Transverse colon (tissue), 4 donors: ENCODE data around the gene DYNC1I1.

Experiments used
- CTCF ChIP-seq, 5 experiments: fragments of 200-600 bp in 3 of 5; fragments of 450-650 bp in 2 of 5; sonication (generic) in 3 of 5; IDR thresholded peaks; 1 replicate in 2 of 5; 2 replicates in 3 of 5; pipeline ENCODE4 v1.5.1; 2016 to 2017; ENCODE audit warnings: antibody characterized with exemption in 5 of 5, inconsistent platforms in 3 of 5, mild to moderate bottlenecking in 2 of 5, moderate library complexity in 1 of 5
- EP300 ChIP-seq: sonication (generic); formaldehyde crosslinking; IDR thresholded peaks from one replicate; pipeline ENCODE4 v1.6.1; 2017; ENCODE audit warnings: antibody characterized with exemption, low read depth
- POLR2A ChIP-seq: fragments of 450-650 bp; IDR thresholded peaks from one replicate; pipeline ENCODE4 v1.6.1; 2016; ENCODE audit warnings: antibody characterized with exemption, mild to moderate bottlenecking, moderate library complexity
- POLR2AphosphoS5 ChIP-seq, 3 donors: sonication (generic); formaldehyde crosslinking; IDR thresholded peaks; one replicate each; pipeline ENCODE4 v1.6.1; 2016; ENCODE audit warnings: antibody characterized with exemption in 3 of 3

- TF ChIP-seq POLR2A (no peak), CTCF (IDR thresholded peaks at IDR 0.05) (no peak), POLR2AphosphoS5 (IDR thresholded peaks at IDR 0.05) (no peak), EP300 (no peak)
These were observed 45.7 kb downstream of the DYNC1I1 start for GRCh38 chr7:95817866-95818640.
